AG20443 (cell line): ENCODE data around the gene VCL.
"Not testable (repeated sequence)": the region's sequence is repeated elsewhere in the genome, so short reads cannot be mapped to it uniquely, and the experiment has no call there.

Experiments used
- DNase-seq: peaks from one replicate; pipeline ENCODE4 v3.0.0; 2012; ENCODE audit warnings: low spot score, mixed read lengths

Gene VCL

GRCh38 chr10:74109452-74109851, 111.5 kb downstream of the VCL start:
- DNase-seq, result no peak

- no peak for DNase-seq
These were observed 112.2 kb downstream of the VCL start for GRCh38 chr10:74110120-74110519.

- DNase-seq, result no peak
These were observed 113.9 kb downstream of the VCL start for GRCh38 chr10:74111799-74112198.

GRCh38 chr10:74113546-74113945, 115.6 kb downstream of the VCL start:
- no peak for DNase-seq

GRCh38 chr10:74114041-74114448, 116.1 kb downstream of the VCL start:
- DNase-seq, result no peak

GRCh38 chr10:74117738-74118137, 119.8 kb downstream of the VCL start:
- DNase-seq, result no peak

GRCh38 chr10:74118804-74119203, 120.9 kb downstream of the VCL start:
- DNase-seq, result peak; percentile 68

- no peak for DNase-seq
These were observed 123.0 kb downstream of the VCL start for GRCh38 chr10:74120911-74121310.

- no peak for DNase-seq
These were observed 123.5 kb downstream of the VCL start for GRCh38 chr10:74121368-74121767.

- no peak for DNase-seq
These were observed 124.1 kb downstream of the VCL start for GRCh38 chr10:74122060-74122459.

- DNase-seq, result no peak
These were observed 125.2 kb downstream of the VCL start for GRCh38 chr10:74123081-74123480.

GRCh38 chr10:74133923-74134820, 136.3 kb downstream of the VCL start:
- no peak for DNase-seq

- no peak for DNase-seq
These were observed 137.5 kb downstream of the VCL start for GRCh38 chr10:74135452-74135851.

- DNase-seq, result no peak
These were observed 140.1 kb downstream of the VCL start for GRCh38 chr10:74137992-74138391.

GRCh38 chr10:74138596-74138995, 140.7 kb downstream of the VCL start:
- not testable (repeated sequence) for DNase-seq

GRCh38 chr10:74139981-74140380, 142.1 kb downstream of the VCL start:
- no peak for DNase-seq

GRCh38 chr10:74140553-74140952, 142.6 kb downstream of the VCL start:
- no peak for DNase-seq

- peak; percentile 63 for DNase-seq
These were observed 147.2 kb downstream of the VCL start for GRCh38 chr10:74145133-74145532.

- not testable (repeated sequence) for DNase-seq
These were observed 149.1 kb downstream of the VCL start for GRCh38 chr10:74146980-74147379.

- peak; percentile 85 for DNase-seq
These were observed 152.5 kb downstream of the VCL start, which contains the start of gene AP3M1 for GRCh38 chr10:74150204-74150989. Gene AP3M1, minus strand, starts transcription at chr10:74150828. Its CDS starts 12,449 bp downstream, at chr10:74138379.

- DNase-seq, result peak; percentile 99
These were observed 153.3 kb downstream of the VCL start, which contains the start of gene ADK for GRCh38 chr10:74150990-74151878. Gene ADK, plus strand, starts transcription at chr10:74151221. Its CDS starts 58 bp downstream, at chr10:74151279.
